Astrocyte of the spinal cord (primary cell): ENCODE data around the gene APC.

Experiments
- DNase-seq: peaks from one replicate; pipeline ENCODE4 v3.0.0; 2011; ENCODE audit warnings: low read depth, low spot score
- H3K4me3 ChIP-seq: 2 replicates; pipeline ENCODE4 v1.5.1; 2011; ENCODE audit warnings: low read depth, mild to moderate bottlenecking, low read length, moderate library complexity
- in situ Hi-C: cut with HindIII; loops from 2 replicates; pipeline ENCODE4 v1.10.0; 2017; ENCODE audit warnings: low sequenced_read_pairs
- TF ChIP-seq, protein P1 (sequence below): IDR thresholded peaks from 2 replicates; pipeline ENCODE4 v1.5.1; 2012; ENCODE audit warnings: low read depth, mild to moderate bottlenecking, low read length, inconsistent platforms

APC gene

DNA sequence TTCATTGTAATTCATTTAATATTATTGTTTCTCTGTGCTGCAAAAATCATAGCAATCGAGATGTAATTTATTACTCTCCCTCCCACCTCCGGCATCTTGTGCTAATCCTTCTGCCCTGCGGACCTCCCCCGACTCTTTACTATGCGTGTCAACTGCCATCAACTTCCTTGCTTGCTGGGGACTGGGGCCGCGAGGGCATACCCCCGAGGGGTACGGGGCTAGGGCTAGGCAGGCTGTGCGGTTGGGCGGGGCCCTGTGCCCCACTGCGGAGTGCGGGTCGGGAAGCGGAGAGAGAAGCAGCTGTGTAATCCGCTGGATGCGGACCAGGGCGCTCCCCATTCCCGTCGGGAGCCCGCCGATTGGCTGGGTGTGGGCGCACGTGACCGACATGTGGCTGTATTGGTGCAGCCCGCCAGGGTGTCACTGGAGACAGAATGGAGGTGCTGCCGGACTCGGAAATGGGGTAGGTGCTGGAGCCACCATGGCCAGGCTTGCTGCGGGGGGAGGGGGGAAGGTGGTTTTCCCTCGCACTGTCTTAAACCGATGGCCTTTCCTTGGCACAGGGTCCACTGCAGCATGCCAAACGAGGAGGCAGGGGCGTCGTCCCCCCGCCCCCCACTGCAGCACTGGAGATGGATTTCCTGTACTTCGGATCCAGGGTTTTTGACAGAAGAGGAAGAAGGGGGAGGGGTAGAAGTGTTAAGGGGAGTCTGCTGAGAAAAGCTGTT lies at the start of gene APC:
Gene APC (plus strand): TSS at position 423 of the 728 bp plus-strand sequence. CDS start 17,006 bp downstream, outside the sequence.
- in situ Hi-C loops = no loop called here
- peak; percentile 90 for DNase-seq
- TF ChIP-seq, protein P1, sequence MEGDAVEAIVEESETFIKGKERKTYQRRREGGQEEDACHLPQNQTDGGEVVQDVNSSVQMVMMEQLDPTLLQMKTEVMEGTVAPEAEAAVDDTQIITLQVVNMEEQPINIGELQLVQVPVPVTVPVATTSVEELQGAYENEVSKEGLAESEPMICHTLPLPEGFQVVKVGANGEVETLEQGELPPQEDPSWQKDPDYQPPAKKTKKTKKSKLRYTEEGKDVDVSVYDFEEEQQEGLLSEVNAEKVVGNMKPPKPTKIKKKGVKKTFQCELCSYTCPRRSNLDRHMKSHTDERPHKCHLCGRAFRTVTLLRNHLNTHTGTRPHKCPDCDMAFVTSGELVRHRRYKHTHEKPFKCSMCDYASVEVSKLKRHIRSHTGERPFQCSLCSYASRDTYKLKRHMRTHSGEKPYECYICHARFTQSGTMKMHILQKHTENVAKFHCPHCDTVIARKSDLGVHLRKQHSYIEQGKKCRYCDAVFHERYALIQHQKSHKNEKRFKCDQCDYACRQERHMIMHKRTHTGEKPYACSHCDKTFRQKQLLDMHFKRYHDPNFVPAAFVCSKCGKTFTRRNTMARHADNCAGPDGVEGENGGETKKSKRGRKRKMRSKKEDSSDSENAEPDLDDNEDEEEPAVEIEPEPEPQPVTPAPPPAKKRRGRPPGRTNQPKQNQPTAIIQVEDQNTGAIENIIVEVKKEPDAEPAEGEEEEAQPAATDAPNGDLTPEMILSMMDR = no peak
- peak within 1 kb of the TSS; percentile 77 for H3K4me3 ChIP-seq

DNA sequence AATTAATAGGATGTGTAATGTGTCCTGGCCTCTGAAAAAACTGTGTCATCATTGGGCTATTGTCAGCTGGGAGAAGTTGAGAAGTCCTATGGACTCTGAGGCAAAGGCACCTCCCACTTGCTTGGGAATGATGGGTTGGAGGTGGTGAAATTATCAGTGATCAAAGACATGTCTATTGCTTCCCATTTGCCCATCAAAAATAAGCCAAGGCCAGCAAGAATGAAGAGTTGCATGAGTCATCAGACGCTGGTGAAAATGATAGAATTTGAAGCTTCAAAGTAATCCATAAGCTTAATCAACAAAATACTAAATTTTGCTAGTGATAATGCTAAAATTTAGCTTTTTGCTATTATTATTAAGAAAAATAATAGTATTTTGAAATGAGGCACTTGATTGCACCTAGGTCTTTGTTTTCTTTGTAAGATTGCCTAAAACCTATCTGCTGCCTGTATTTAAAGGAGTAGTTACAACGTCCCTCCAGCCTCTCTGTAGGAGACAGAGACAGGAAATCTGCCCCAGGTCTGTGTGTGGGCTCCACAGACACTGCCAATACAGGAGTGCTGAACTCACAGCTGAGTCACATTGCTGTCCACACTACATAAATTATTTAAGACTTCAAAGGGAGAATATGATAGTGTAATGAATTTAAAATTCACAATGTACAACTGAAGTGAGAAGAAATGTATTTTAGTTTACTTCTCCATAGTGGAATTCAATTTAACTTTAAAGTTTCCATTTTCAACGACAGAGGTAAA lies 48.4 kb upstream of the APC start:
- TF ChIP-seq, protein P1 = no peak
- no peak overlapping the region for H3K4me3 ChIP-seq
- DNase-seq = peak; percentile 40
- in situ Hi-C loops = no loop called here

DNA sequence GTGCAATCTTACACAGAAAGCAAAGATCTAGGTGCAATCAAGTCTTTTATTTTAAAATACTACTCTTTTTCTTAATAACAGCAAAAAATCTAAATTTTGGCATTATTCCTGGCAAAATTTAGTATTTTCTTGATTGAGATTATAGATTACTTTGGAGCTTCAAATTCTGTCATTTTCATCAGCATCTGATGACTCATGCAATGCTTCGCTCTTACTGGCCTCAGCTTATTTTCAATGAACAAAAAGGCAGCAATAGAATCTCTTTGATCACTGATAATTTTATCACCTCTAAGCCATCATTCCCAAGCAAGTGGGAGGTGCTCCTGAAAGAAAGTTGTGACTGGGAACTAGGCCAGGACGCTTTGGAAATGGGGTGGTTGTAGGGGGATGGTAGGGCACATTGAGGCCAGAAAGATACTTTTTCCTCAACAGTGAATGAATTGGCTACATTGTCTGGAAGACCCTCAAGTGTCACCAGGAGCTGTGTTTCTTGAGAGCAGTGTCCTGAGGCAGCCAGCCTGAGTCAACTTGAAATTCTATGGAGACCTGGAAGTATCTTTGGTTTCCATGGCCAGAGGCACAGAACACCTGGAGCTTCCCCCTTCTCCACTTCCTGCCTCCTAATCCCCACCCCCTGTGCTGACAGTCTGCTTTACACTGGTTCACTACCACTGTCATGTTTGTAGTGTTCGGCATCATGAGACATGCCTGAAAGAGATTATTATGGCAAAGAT lies 46.9 kb upstream of the APC start:
- TF ChIP-seq, protein P1 = no peak
- in situ Hi-C loops = no loop called here
- H3K4me3 ChIP-seq = no peak overlapping the region
- DNase-seq = no peak

DNA sequence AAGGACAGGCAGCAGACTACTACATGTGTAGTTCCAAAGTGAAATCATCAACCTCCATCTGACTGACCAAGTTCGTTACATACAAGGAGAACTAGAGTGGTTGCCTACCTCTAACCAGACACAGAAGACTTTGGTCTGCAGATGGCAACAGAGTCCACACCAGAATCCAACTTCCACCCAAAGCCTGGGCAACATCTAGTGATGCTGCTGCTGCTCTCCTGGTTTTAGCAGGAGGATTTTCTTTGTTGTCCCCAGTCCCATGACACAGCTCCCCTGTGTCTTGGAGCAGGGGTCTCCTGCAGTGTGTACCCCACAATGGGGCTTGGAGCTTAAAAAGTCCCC lies 46.4 kb upstream of the APC start:
- TF ChIP-seq, protein P1 = no peak
- in situ Hi-C loops = no loop called here

DNA sequence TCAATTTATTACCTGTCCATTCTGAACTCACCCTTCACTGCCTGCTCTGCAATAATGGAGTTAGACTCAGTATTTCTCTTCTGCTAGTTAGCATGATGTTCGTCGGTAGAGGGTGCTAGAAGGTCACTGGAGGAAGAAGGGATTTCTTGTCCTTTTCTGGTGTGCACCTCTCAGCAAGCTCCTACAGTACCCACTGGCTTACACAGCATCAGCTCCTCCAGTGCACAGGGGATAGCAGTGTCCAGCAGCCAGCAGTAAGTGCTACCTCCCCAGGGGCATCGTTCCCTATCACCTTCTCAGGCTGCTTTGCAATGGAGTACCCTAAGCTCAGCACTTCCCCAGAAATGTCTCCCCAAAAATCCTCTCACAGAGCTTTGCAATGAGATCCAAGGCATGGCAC lies 45.9 kb upstream of the APC start:
- no peak overlapping the region for H3K4me3 ChIP-seq
- in situ Hi-C loops = no loop called here
- no peak for DNase-seq
- TF ChIP-seq, protein P1 = peak; percentile 8

More for the DNA sequence above, 46.4 kb upstream of the APC start:
- DNase-seq = no peak
- H3K4me3 ChIP-seq = no peak overlapping the region

DNA sequence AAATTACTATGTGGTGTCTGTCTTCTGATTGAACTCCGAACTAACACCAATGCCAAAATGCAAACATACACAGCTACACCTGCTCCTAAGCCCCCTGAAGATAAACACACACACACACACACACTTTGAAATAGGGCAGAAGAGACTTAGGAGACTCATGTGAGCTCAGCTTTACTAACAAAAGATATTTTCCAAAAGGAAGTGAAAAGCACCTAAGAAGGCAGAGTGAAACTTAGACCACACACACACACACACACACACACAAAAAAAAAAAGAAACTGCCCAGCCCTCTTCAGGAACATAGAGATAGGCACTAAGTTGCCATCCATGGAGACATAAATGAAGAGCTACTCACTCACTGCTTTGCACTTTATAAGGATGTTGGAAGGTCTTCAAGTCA lies 45.2 kb upstream of the APC start:
- H3K4me3 ChIP-seq = no peak overlapping the region
- no peak for DNase-seq
- in situ Hi-C loops = no loop called here
- TF ChIP-seq, protein P1 = no peak
